H1 (cell line): Measurements from ENCODE around the gene CPNE8. TPM values are rescaled to one million over a fixed set of nuclear protein-coding genes. Genes with fewer than 3 reads are reported as not detected.

Experiments used
- ATF2 ChIP-seq: IDR thresholded peaks from 2 replicates; pipeline ENCODE4 v1.6.1; 2012; ENCODE audit warnings: low read length, inconsistent platforms
- CHD1 ChIP-seq: IDR thresholded peaks from 2 replicates; pipeline ENCODE4 v1.6.1; 2012; ENCODE audit warnings: low read depth, low read length, improper control_type of control experiment
- CHD7 ChIP-seq: fragments of 300-600 bp; sonication (generic); IDR thresholded peaks from 2 replicates; pipeline ENCODE4 v1.7.1; 2012; ENCODE audit warnings: low read length, moderate library complexity, mild to moderate bottlenecking, inconsistent platforms; ENCODE audit not compliant: insufficient replicate concordance
- GABPA ChIP-seq: IDR thresholded peaks from 2 replicates; pipeline ENCODE4 v1.6.1; 2011; ENCODE audit warnings: mild to moderate bottlenecking, low read length, moderate library complexity, borderline replicate concordance; ENCODE audit not compliant: insufficient read depth
- GTF2F1 ChIP-seq: IDR thresholded peaks from 2 replicates; pipeline ENCODE4 v1.6.1; 2012; ENCODE audit warnings: low read depth, low read length, improper control_type of control experiment, borderline replicate concordance
- JUN ChIP-seq: IDR thresholded peaks from 2 replicates; pipeline ENCODE4 v1.6.1; 2011; ENCODE audit warnings: low read depth, mild to moderate bottlenecking, improper control_type of control experiment, low read length
- JUND ChIP-seq: IDR thresholded peaks from 2 replicates; pipeline ENCODE4 v1.6.1; 2011; ENCODE audit warnings: mild to moderate bottlenecking, improper control_type of control experiment, low read length
- SAP30 ChIP-seq: fragments of 300-600 bp; sonication (generic); IDR thresholded peaks from 2 replicates; pipeline ENCODE4 v1.7.1; 2012; ENCODE audit warnings: low read length, moderate library complexity, mild to moderate bottlenecking, inconsistent platforms; ENCODE audit not compliant: insufficient read depth, insufficient replicate concordance
- TAF1 ChIP-seq: IDR thresholded peaks from 2 replicates; pipeline ENCODE4 v1.6.1; 2011; ENCODE audit warnings: mild to moderate bottlenecking, low read depth, low read length
- TAF7 ChIP-seq: optimal IDR thresholded peaks from 2 replicates; pipeline ENCODE3; 2011; ENCODE audit warnings: low read depth, mild to moderate bottlenecking, inconsistent platforms, low read length, moderate library complexity, borderline replicate concordance
- polyA plus RNA-seq, 7 experiments: library from polyadenylated mRNA; depleted of rRNA in 3 of 7; stranded (reverse) in 5 of 7; unstranded in 2 of 7; fragments of >200 nt in 5 of 7; fragments of 200-250 nt in 2 of 7; gene quantifications; 1 replicate in 5 of 7; 2 replicates in 1 of 7; 4 replicates in 1 of 7; pipeline versions ENCODE4 v1.2.1 to v1.2.3, GENCODE V29; 2011 to 2013; ENCODE audit warnings: missing spikeins in 2 of 7, mixed read lengths in 2 of 7
- total RNA-seq: library from RNA; stranded (reverse); fragmentation: NEBNext Ultra II Directional; extraction: Animal tissue kit (Norgen Biotek cat#: 25700); gene quantifications from 2 replicates; pipeline ENCODE4 v1.2.1, GENCODE V29; 2021

Gene CPNE8
- total and polyA plus RNA-seq, 2 of the 8 experiments (the other 6 are each of a cell fraction or from before 2014, with no cell fraction given): 2.5 to 6.8 TPM

GRCh38 chr12:38847247-38847646 lies 58.1 kb downstream of the CPNE8 start (continued):
- no peak for TF ChIP-seq CHD7
- TF ChIP-seq JUN: no peak
- no peak for TF ChIP-seq TAF7
- no peak for TF ChIP-seq GTF2F1
- TF ChIP-seq TAF1: no peak
- TF ChIP-seq CHD1: no peak
- no peak for TF ChIP-seq SAP30
- no peak for TF ChIP-seq GABPA
- no peak for TF ChIP-seq ATF2
- no peak for TF ChIP-seq JUND
